HL-60 (cell line): ENCODE results near the gene PIAS4.

Experiments
- CTCF ChIP-seq: IDR thresholded peaks from one replicate; pipeline ENCODE4 v1.5.1; 2011; ENCODE audit warnings: low read length, control low read depth, inconsistent platforms; ENCODE audit not compliant: insufficient read depth
- REST ChIP-seq: IDR thresholded peaks from 2 replicates; pipeline ENCODE4 v1.6.1; 2012; ENCODE audit warnings: low read depth; ENCODE audit not compliant: insufficient replicate concordance

GRCh38 chr19:3968556-3969434 is 38.7 kb upstream of the PIAS4 start:
- TF ChIP-seq CTCF (no peak), REST (no peak)
